Endothelial cell of umbilical vein (primary cell): ENCODE results near the gene OOSP4B. TPM values are rescaled to one million over a fixed set of nuclear protein-coding genes. Genes with fewer than 3 reads are reported as not detected.

ENCODE experiments used
- BruUV-seq: library from RNA; stranded (reverse); fragments of 400-500 nt; replicated peaks from 2 replicates; lab custom pipeline; 2021; lab: Mats Ljungman, UMichigan
- CTCF ChIA-PET: fragments of 300-600, 350-600 bp; sonication (Branson Sonifier 250); formaldehyde crosslinking; loops from one replicate; lab custom pipeline; 2021; ENCODE audit warnings: antibody characterized with exemption, inconsistent platforms; lab: Charles Lee
- POLR2A ChIA-PET: fragments of 300-600, 350-600 bp; sonication (Branson Sonifier 250); formaldehyde crosslinking; loops from one replicate; lab custom pipeline; 2021; ENCODE audit warnings: antibody characterized with exemption, inconsistent platforms; lab: Charles Lee
- DNase-seq: peaks from one replicate; pipeline ENCODE4 v3.0.0-alpha.2; 2011; ENCODE audit warnings: low read depth, low spot score
- FAIRE-seq: peaks from 2 replicates; lab custom pipeline; 2011; peaks lifted over from hg19 to GRCh38; lab: Jason Lieb, UNC
- H2AFZ ChIP-seq: 2 replicates; pipeline ENCODE4 v1.6.0; 2012; ENCODE audit warnings: low read depth, low read length, control low read depth, inconsistent platforms
- H3K27ac ChIP-seq: 2 replicates; pipeline ENCODE4 v1.5.1; 2011; ENCODE audit warnings: low read depth, mild to moderate bottlenecking, control low read depth, low read length, moderate library complexity; ENCODE audit not compliant: insufficient read depth
- H3K27me3 ChIP-seq, 2 experiments: 2 replicates each; pipeline versions ENCODE4 v1.6.0 to v1.6.1; 2011; ENCODE audit warnings: low read length in 2 of 2, mixed read lengths in 1 of 2; ENCODE audit not compliant: control insufficient read depth in 2 of 2, insufficient read depth in 2 of 2
- H3K36me3 ChIP-seq, 2 experiments: 2 replicates in 1 of 2; 3 replicates in 1 of 2; pipeline ENCODE4 v1.5.1; 2011; ENCODE audit warnings: low read length in 2 of 2, mild to moderate bottlenecking in 1 of 2, moderate library complexity in 1 of 2; ENCODE audit not compliant: control insufficient read depth in 2 of 2, insufficient read depth in 2 of 2; ENCODE audit errors: extremely low read depth in 1 of 2
- H3K4me1 ChIP-seq: 3 replicates; pipeline ENCODE4 v1.5.1; 2011; ENCODE audit warnings: mild to moderate bottlenecking, low read length; ENCODE audit not compliant: control insufficient read depth, insufficient read depth; ENCODE audit errors: extremely low read depth
- H3K4me2 ChIP-seq: 2 replicates; pipeline ENCODE4 v1.6.1; 2011; ENCODE audit warnings: low read length, control low read depth, mixed read lengths; ENCODE audit not compliant: insufficient read depth
- H3K4me3 ChIP-seq, 3 experiments: fragments of 200-600 bp in 1 of 3; sonication (generic), shearing (Covaris generic) in 1 of 3; replicated peaks in 1 of 3; 2 replicates each; pipeline ENCODE4 v1.5.1; 2011 to 2016; ENCODE audit warnings: control low read depth in 3 of 3, low read length in 3 of 3, mild to moderate bottlenecking in 2 of 3, inconsistent platforms in 1 of 3, low read depth in 1 of 3, moderate library complexity in 1 of 3; ENCODE audit not compliant: insufficient read depth in 1 of 3
- H3K79me2 ChIP-seq: 2 replicates; pipeline ENCODE4 v1.6.0; 2012; ENCODE audit warnings: low read length, inconsistent platforms; ENCODE audit not compliant: control insufficient read depth, insufficient read depth
- H3K9ac ChIP-seq: replicated peaks from 2 replicates; pipeline ENCODE3; 2011; ENCODE audit warnings: low read length, control low read depth; ENCODE audit not compliant: insufficient read depth; ENCODE audit errors: extremely low read depth
- H3K9me1 ChIP-seq: replicated peaks from 3 replicates; pipeline ENCODE4 v1.6.0; 2011; ENCODE audit warnings: mild to moderate bottlenecking, low read length; ENCODE audit not compliant: control insufficient read depth, insufficient read depth; ENCODE audit errors: extremely low read depth
- H3K9me3 ChIP-seq: replicated peaks from 2 replicates; pipeline ENCODE4 v1.5.1; 2012; ENCODE audit warnings: low read length, inconsistent platforms; ENCODE audit not compliant: control insufficient read depth, insufficient read depth
- H4K20me1 ChIP-seq: replicated peaks from 2 replicates; pipeline ENCODE3; 2011; ENCODE audit warnings: mild to moderate bottlenecking, low read length; ENCODE audit not compliant: control insufficient read depth, insufficient read depth; ENCODE audit errors: extremely low read depth
- CTCF ChIP-seq, 2 donors: IDR thresholded peaks; 1 replicate in 1 of 2; 2 replicates in 1 of 2; pipeline ENCODE4 v1.5.1; 2011; ENCODE audit warnings: low read length in 2 of 2, mild to moderate bottlenecking in 2 of 2, moderate library complexity in 2 of 2, control low read depth in 1 of 2, inconsistent platforms in 1 of 2, low read depth in 1 of 2; ENCODE audit not compliant: insufficient read depth in 1 of 2; ENCODE audit errors: extremely low read depth in 1 of 2
- EZH2 ChIP-seq: IDR thresholded peaks from 2 replicates; pipeline ENCODE4 v1.6.1; 2012; ENCODE audit warnings: borderline replicate concordance, low read depth, mild to moderate bottlenecking, moderate library complexity, low read length, inconsistent platforms; ENCODE audit not compliant: severe bottlenecking
- FOS ChIP-seq: IDR thresholded peaks from 2 replicates; pipeline ENCODE4 v1.6.1; 2011; ENCODE audit warnings: mild to moderate bottlenecking, low read length, moderate library complexity, borderline replicate concordance; ENCODE audit not compliant: insufficient read depth
- GATA2 ChIP-seq: IDR thresholded peaks from 2 replicates; pipeline ENCODE4 v1.7.0; 2011; ENCODE audit warnings: low read depth, mild to moderate bottlenecking, moderate library complexity, mixed read lengths, low read length; ENCODE audit not compliant: insufficient read length, insufficient read depth
- JUN ChIP-seq: IDR thresholded peaks from 2 replicates; pipeline ENCODE4 v1.6.1; 2011; ENCODE audit warnings: borderline replicate concordance, low read depth; ENCODE audit not compliant: insufficient read length, insufficient read depth
- MYC ChIP-seq: IDR thresholded peaks from one replicate; pipeline ENCODE4 v1.6.1; 2011; ENCODE audit warnings: mild to moderate bottlenecking, low read depth, low read length
- POLR2A ChIP-seq: IDR thresholded peaks from 2 replicates; pipeline ENCODE4 v1.6.1; 2012; ENCODE audit warnings: low read depth, mild to moderate bottlenecking, control low read depth, low read length
- POLR2AphosphoS5 ChIP-seq: IDR thresholded peaks from 2 replicates; pipeline ENCODE4 v1.6.1; 2012; ENCODE audit warnings: low read depth, mild to moderate bottlenecking, control low read depth, low read length, moderate library complexity; ENCODE audit not compliant: insufficient read depth
- dilution Hi-C: fragments of 300-500 bp; cut with MboI; formaldehyde crosslinking; loops from one replicate; pipeline ENCODE4 v1.15.0; 2019; ENCODE audit warnings: low sequenced_read_pairs; ENCODE audit not compliant: extremely low pct_ligation_motif_present
- intact Hi-C: fragments of 100-400 bp; cut with micrococcal nuclease; formaldehyde crosslinking; loops from one replicate; pipeline ENCODE4 v1.10.0; 2022
- polyA plus RNA-seq, 4 experiments: library from polyadenylated mRNA; depleted of rRNA in 3 of 4; stranded (reverse) in 3 of 4; unstranded in 1 of 4; fragments of >200 nt; gene quantifications; 2 replicates each; pipeline versions ENCODE4 v1.2.1 to v1.2.3, GENCODE V29; 2011 to 2012; ENCODE audit warnings: missing spikeins in 1 of 4
- total RNA-seq: library from RNA; stranded (reverse); gene quantifications from 2 replicates; pipeline ENCODE4 v1.2.3, GENCODE V29; 2021
- TF ChIP-seq, protein P1 (sequence below): IDR thresholded peaks from 2 replicates; pipeline ENCODE4 v1.6.1; 2011; ENCODE audit not compliant: insufficient read depth, insufficient read length

OOSP4B gene
- total and polyA plus RNA-seq, 2 donors (not counting 3 experiments of a cell fraction or from before 2014, with no cell fraction given), result not detected

DNA sequence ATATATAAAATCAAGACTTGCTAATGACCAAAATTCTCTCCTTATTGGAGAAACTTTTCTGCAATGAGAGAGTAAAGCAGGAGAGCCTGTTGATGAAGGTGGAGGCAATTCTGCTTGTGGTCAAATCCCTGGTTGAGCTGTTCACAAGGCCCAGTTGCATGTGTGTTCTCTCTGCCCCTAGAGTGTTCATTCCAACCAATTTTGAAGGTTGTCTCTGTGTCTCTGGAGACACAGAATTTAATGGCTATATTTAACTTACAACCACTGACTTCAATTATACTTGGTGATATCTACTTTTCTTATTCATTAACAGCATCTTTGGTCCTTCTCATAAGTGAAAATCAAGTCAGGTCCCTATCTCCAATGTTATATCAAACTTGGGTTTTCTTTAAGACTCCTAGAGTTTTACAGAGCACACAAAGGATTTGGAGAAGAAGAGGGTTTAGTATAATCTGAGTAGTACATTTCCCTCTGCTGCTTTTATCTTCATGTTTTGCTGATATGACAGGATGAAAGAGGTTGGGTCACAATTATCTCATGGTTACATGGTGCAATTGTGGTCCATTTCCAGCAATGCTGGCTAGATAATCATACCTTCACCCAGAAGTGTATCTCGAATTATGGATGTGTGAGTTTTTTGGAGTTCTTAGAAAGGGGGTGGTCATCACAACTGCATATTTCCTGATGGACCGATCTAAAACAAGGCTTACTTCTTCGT, 49.1 kb upstream of the OOSP4B start:
- no peak overlapping the region for H2AFZ ChIP-seq
- intact Hi-C loops, result no loop called here
- TF ChIP-seq EZH2 (no peak), GATA2 (no peak), POLR2A (no peak), MYC (no peak), FOS (no peak), POLR2AphosphoS5 (no peak), CTCF (IDR thresholded peaks at IDR 0.05; ENCODE audit: extremely low read depth in 1 of 2, insufficient read depth in 1 of 2, low read depth in 1 of 2, low read length in 2 of 2) (no peak), JUN (no peak)
- TF ChIP-seq, protein P1, sequence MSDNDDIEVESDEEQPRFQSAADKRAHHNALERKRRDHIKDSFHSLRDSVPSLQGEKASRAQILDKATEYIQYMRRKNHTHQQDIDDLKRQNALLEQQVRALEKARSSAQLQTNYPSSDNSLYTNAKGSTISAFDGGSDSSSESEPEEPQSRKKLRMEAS, result no peak
- BruUV-seq, result no TSS peak
- POLR2A ChIA-PET, result no interaction called here
- H3K27me3 ChIP-seq, result peaks cover 2 to 6% of the 10 kb centered on the region in 2 experiments
- DNase-seq (no peak), FAIRE-seq (no peak)
- no peaks in the 10 kb centered on the region for H3K9me3 ChIP-seq
- no peak overlapping the region for H3K27ac ChIP-seq
- no peaks in the 10 kb centered on the region for H3K9me1 ChIP-seq
- no peak overlapping the region for H3K4me3 ChIP-seq
- no peak overlapping the region for H3K9ac ChIP-seq
- H3K36me3 ChIP-seq, result no peaks in the 10 kb centered on the region
- dilution Hi-C loops, result no loop called here
- H3K79me2 ChIP-seq, result no peaks in the 10 kb centered on the region
- H3K4me2 ChIP-seq, result no peak overlapping the region
- H3K4me1 ChIP-seq, result no peaks in the 10 kb centered on the region
- no peaks in the 10 kb centered on the region for H4K20me1 ChIP-seq
- CTCF ChIA-PET, result no interaction called here
